Activated T-helper 1 cell treated with anti-CD3 and anti-CD28 coated beads, Interleukin-12 subunit alpha, Interleukin-12 subunit beta, Interleukin-2, Interleukin-4 antibody, amounts not matched to agents 30 ng/mL and 10 ng/mL and 1 ng/mL, durations not matched to agents 14 hours and 24 hours and 36 hours (primary cell): ENCODE measurements around the gene EOGT. TPM values are rescaled to one million over a fixed set of nuclear protein-coding genes. Genes with fewer than 3 reads are reported as not detected.

Experiments
- DNase-seq: peaks from one replicate; pipeline ENCODE4 v3.0.0; 2021; ENCODE audit warnings: low spot score
- H3K27ac Mint-ChIP-seq: one replicate; pipeline ENCODE4 v1.8.0; 2021; ENCODE audit warnings: mild to moderate bottlenecking, mixed read lengths
- H3K27me3 Mint-ChIP-seq: one replicate; pipeline ENCODE4 v1.8.0; 2022; ENCODE audit warnings: mild to moderate bottlenecking, moderate library complexity, mixed read lengths; ENCODE audit not compliant: insufficient read depth
- H3K36me3 Mint-ChIP-seq: one replicate; pipeline ENCODE4 v1.8.0; 2021; ENCODE audit warnings: low read depth, mixed read lengths
- H3K4me1 Mint-ChIP-seq: one replicate; pipeline ENCODE4 v1.8.0; 2021; ENCODE audit warnings: low read depth, mixed read lengths
- H3K4me3 Mint-ChIP-seq: one replicate; pipeline ENCODE4 v1.8.0; 2021; ENCODE audit warnings: mild to moderate bottlenecking, moderate library complexity, mixed read lengths
- H3K9me3 Mint-ChIP-seq: one replicate; pipeline ENCODE4 v1.8.0; 2021; ENCODE audit warnings: mixed read lengths
- intact Hi-C: fragments of 100-400 bp; cut with micrococcal nuclease; formaldehyde crosslinking; loops from one replicate; pipeline ENCODE4 v1.15.1; 2024
- total RNA-seq: library from RNA; stranded (reverse); gene quantifications from 2 replicates; pipeline ENCODE4 v1.2.3, GENCODE V29; 2022

Gene EOGT
- total RNA-seq, 1 donor from 2014 or later: 12.5 TPM

DNA sequence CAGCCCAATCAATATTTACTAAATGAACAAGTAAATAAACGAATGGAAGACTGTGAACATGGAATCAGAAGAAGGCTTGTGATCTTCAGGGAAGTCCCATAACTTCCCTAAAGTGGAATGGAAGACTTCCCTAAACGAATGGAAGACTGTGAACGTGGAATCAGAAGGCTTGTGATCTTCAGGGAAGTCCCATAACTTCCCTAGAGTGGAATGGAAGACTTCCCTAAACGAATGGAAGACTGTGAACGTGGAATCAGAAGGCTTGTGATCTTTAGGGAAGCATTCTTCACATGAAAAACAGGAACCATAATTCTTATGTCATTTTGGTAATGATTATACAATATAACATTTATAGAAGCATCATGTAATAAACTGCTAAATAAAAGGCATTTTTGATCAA, 38.8 kb downstream of the EOGT start:
- intact Hi-C loops: no loop called here
- Mint-ChIP-seq H3K4me3 (no peak overlapping the region), H3K9me3 (no peaks in the 10 kb centered on the region), H3K36me3 (peaks cover 5% of the 10 kb centered on the region), H3K4me1 (no peaks in the 10 kb centered on the region), H3K27ac (no peak overlapping the region), H3K27me3 (peaks cover 5% of the 10 kb centered on the region)
- no peak for DNase-seq

- Mint-ChIP-seq H3K36me3 (peaks cover 2% of the 10 kb centered on the region), H3K27me3 (peaks cover 8% of the 10 kb centered on the region), H3K27ac (no peak overlapping the region), H3K4me3 (no peak overlapping the region), H3K4me1 (no peaks in the 10 kb centered on the region), H3K9me3 (no peaks in the 10 kb centered on the region)
- intact Hi-C loops: no loop called here
- DNase-seq: no peak
Observed at GRCh38 chr3:68973639-68974038, 39.8 kb downstream of the EOGT start.

GRCh38 chr3:68972358-68972979, 41.0 kb downstream of the EOGT start:
- peaks cover 8% of the 10 kb centered on the region for H3K27me3 Mint-ChIP-seq
- H3K27ac Mint-ChIP-seq: no peak overlapping the region
- H3K4me3 Mint-ChIP-seq: no peak overlapping the region
- H3K4me1 Mint-ChIP-seq: no peaks in the 10 kb centered on the region
- peaks cover 2% of the 10 kb centered on the region for H3K36me3 Mint-ChIP-seq
- DNase-seq: no peak
- intact Hi-C loops: no loop called here
- H3K9me3 Mint-ChIP-seq: no peaks in the 10 kb centered on the region

- intact Hi-C loops: no loop called here
- Mint-ChIP-seq H3K27ac (no peak overlapping the region), H3K4me1 (no peaks in the 10 kb centered on the region)
Observed at GRCh38 chr3:68964694-68965093, 48.8 kb downstream of the EOGT start.

DNA sequence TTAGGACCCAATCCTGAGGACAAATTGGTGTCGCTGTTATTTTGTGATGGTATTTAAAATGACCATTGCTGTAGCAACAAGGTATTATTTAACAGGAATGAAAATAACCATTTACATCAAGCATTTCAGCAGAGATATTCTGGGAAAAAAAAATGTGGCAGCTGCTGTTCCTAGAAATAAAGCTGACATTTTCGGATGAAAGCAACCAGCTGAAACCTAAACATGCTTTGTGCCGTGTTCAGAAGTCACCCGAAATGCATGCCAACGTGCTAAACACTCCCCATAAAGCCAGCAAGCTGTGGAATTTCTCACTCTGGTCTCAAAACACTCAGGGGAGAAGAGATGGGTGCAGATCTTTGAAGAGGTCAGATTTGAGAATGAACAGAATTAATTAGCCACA, 49.6 kb downstream of the EOGT start:
- no peak overlapping the region for H3K4me3 Mint-ChIP-seq
- no peaks in the 10 kb centered on the region for H3K36me3 Mint-ChIP-seq
- no peak for DNase-seq
- H3K27ac Mint-ChIP-seq: no peak overlapping the region
- no peaks in the 10 kb centered on the region for H3K9me3 Mint-ChIP-seq
- H3K4me1 Mint-ChIP-seq: no peaks in the 10 kb centered on the region
- intact Hi-C loops: no loop called here
- peaks cover 29% of the 10 kb centered on the region for H3K27me3 Mint-ChIP-seq

More at GRCh38 chr3:68964694-68965093, 48.8 kb downstream of the EOGT start:
- Mint-ChIP-seq H3K27me3 (peaks cover 27% of the 10 kb centered on the region), H3K9me3 (no peaks in the 10 kb centered on the region), H3K36me3 (no peaks in the 10 kb centered on the region), H3K4me3 (no peak overlapping the region)
- no peak for DNase-seq

DNA sequence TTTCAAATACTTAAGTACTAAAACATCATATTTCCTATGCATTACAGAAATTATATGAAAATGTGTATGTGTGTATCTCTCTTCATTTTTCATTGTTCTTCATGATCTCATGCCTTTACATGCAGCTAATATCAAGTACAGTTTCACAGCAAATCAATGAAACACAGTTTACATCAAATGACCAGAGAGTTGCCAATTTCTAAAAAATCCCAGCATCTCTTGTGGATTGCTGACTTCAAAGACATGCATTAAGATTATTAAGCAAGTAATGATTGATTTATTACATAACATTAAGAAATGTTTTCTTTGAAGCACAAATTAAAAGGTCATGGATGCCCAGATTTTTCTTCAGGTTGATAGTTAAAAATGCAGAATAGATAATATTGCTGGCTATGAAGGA, 50.1 kb downstream of the EOGT start:
- Mint-ChIP-seq H3K27me3 (peaks cover 33% of the 10 kb centered on the region), H3K27ac (no peak overlapping the region), H3K9me3 (no peaks in the 10 kb centered on the region), H3K4me1 (no peaks in the 10 kb centered on the region), H3K36me3 (no peaks in the 10 kb centered on the region), H3K4me3 (no peak overlapping the region)
- no peak for DNase-seq
- intact Hi-C loops: no loop called here

GRCh38 chr3:68958932-68959331, 54.6 kb downstream of the EOGT start:
- intact Hi-C loops: no loop called here
- no peaks in the 10 kb centered on the region for H3K36me3 Mint-ChIP-seq
- H3K4me1 Mint-ChIP-seq: no peaks in the 10 kb centered on the region
- no peaks in the 10 kb centered on the region for H3K9me3 Mint-ChIP-seq
- no peak for DNase-seq
- no peak overlapping the region for H3K4me3 Mint-ChIP-seq
- H3K27ac Mint-ChIP-seq: no peak overlapping the region
- H3K27me3 Mint-ChIP-seq: peaks cover 40% of the 10 kb centered on the region

DNA sequence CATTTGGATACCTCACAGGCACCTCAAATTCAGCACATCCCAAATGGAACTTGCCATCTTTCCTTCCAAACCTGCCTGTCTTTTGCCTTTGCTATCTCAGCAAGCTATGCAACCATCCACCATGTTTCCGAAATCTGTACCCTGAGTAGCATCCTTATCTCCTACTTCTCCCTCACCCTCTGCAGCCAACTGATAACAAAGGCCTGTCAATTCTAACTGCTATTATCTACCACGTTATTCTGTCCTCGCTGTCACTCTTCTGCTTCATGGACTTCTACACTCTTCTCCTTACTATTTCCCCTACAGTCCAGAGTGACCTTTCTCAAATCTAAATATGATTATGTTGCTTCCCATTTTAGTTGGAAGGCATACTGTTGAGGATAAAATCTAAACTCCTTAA, 55.6 kb downstream of the EOGT start:
- Mint-ChIP-seq H3K27ac (no peak overlapping the region), H3K4me3 (no peak overlapping the region), H3K36me3 (no peaks in the 10 kb centered on the region), H3K27me3 (peaks cover 41% of the 10 kb centered on the region), H3K4me1 (no peaks in the 10 kb centered on the region), H3K9me3 (no peaks in the 10 kb centered on the region)
- intact Hi-C loops: no loop called here
- DNase-seq: no peak

- no peaks in the 10 kb centered on the region for H3K36me3 Mint-ChIP-seq
- H3K27ac Mint-ChIP-seq: no peak overlapping the region
- peaks cover 29% of the 10 kb centered on the region for H3K27me3 Mint-ChIP-seq
- no peak overlapping the region for H3K4me3 Mint-ChIP-seq
- DNase-seq: no peak
- no peaks in the 10 kb centered on the region for H3K9me3 Mint-ChIP-seq
- no peaks in the 10 kb centered on the region for H3K4me1 Mint-ChIP-seq
- intact Hi-C loops: no loop called here
Observed at GRCh38 chr3:68953816-68954444, 59.6 kb downstream of the EOGT start.

GRCh38 chr3:68945225-68945624, 68.3 kb downstream of the EOGT start:
- H3K4me1 Mint-ChIP-seq: no peaks in the 10 kb centered on the region
- H3K9me3 Mint-ChIP-seq: no peaks in the 10 kb centered on the region
- H3K27ac Mint-ChIP-seq: no peak overlapping the region
- DNase-seq: no peak
- H3K4me3 Mint-ChIP-seq: no peak overlapping the region
- peaks cover 9% of the 10 kb centered on the region for H3K27me3 Mint-ChIP-seq
- intact Hi-C loops: no loop called here
- H3K36me3 Mint-ChIP-seq: no peaks in the 10 kb centered on the region

DNA sequence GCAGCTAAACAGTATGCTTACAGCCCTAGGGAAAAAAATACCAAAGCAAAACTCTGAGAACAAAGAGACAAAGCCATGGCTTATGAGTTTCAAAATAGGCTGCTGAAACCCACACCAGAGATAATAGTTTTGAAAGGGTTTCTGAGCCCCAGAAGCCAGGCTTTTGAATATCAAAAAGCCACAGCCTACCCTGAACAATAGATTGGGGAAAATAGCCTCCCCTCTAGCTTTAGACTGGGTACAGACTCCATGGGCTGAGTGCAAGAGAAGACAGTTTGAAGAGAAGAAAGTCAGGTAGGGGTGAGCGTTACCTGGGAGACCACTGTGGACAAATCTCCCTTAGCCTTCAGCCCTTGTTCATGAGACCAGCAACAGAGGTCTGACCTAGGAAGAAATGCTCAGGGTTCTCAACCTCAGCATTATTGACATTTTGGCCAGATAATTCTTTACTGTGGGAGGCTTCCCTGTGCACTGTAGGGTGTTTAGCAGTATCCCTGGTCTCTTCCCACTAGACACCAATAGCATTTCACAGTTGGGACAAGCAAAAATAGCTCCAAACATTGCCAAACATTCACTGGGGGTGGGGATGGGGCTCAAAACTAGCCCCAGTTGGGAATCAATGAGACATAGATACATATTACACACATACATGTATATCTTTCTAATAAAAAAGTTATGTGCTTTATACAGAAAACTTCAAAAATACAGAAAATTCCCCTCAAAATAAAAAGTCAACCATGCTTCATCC, 69.6 kb downstream of the EOGT start:
- H3K27ac Mint-ChIP-seq: no peak overlapping the region
- no peak overlapping the region for H3K4me3 Mint-ChIP-seq
- peaks cover 11% of the 10 kb centered on the region for H3K27me3 Mint-ChIP-seq
- no peaks in the 10 kb centered on the region for H3K36me3 Mint-ChIP-seq
- DNase-seq: no peak
- no peaks in the 10 kb centered on the region for H3K4me1 Mint-ChIP-seq
- H3K9me3 Mint-ChIP-seq: no peaks in the 10 kb centered on the region
- intact Hi-C loops: no loop called here

DNA sequence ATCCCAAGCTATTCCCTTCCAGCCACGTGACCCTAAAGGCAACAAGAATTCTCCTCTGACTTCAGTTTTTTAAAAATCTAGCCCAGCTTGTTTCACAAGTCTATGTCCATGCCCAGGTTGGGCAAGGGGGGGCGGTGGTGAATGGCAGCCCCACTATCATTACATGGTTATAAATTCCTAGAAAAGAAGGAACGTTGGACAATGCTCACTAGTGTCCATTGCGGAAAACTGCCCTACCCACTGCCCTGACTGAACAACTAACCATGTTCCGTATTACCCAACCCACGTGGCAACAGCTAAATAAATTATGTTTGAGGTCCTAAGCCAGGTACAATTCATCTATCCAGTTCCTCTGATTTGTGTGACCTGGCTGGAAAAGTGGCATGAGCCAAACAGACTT, 72.4 kb downstream of the EOGT start:
- no peak for DNase-seq
- H3K27me3 Mint-ChIP-seq: peaks cover 14% of the 10 kb centered on the region
- intact Hi-C loops: no loop called here
- no peaks in the 10 kb centered on the region for H3K9me3 Mint-ChIP-seq
- no peaks in the 10 kb centered on the region for H3K36me3 Mint-ChIP-seq
- no peak overlapping the region for H3K4me3 Mint-ChIP-seq
- H3K4me1 Mint-ChIP-seq: no peaks in the 10 kb centered on the region
- no peak overlapping the region for H3K27ac Mint-ChIP-seq

- H3K27ac Mint-ChIP-seq: no peak overlapping the region
- intact Hi-C loops: no loop called here
- no peak overlapping the region for H3K4me3 Mint-ChIP-seq
- DNase-seq: no peak
- no peaks in the 10 kb centered on the region for H3K9me3 Mint-ChIP-seq
- no peaks in the 10 kb centered on the region for H3K4me1 Mint-ChIP-seq
- H3K27me3 Mint-ChIP-seq: peaks cover 33% of the 10 kb centered on the region
- H3K36me3 Mint-ChIP-seq: no peaks in the 10 kb centered on the region
Observed at GRCh38 chr3:68936856-68937255, 76.6 kb downstream of the EOGT start.
